Pericardium fibroblast (primary cell): ENCODE measurements around the gene RNF2. TPM values are rescaled to one million over a fixed set of nuclear protein-coding genes. Genes with fewer than 3 reads are reported as not detected.

Source experiments
- total RNA-seq: library from RNA; depleted of rRNA; stranded (reverse); fragments of >200 nt; gene quantifications from 2 replicates; pipeline ENCODE4 v1.2.3, GENCODE V29; 2015

The RNF2 gene
- 10.6 and 13.4 TPM in 2 replicates for total RNA-seq

GRCh38 chr1:185044981-185045813 lies at the start of gene RNF2:
TSS of gene RNF2 (plus strand) at chr1:185045558. CDS start at chr1:185087554, 41,996 bp downstream.

Other genes with a start within 250 kb of the RNF2 start
- gene NIBAN1, start 71.0 kb upstream of the RNF2 start, total RNA-seq: 13.3 and 42.6 TPM in 2 replicates
- 7.5 and 8.8 TPM in 2 replicates for gene TRMT1L, start 111.4 kb downstream of the RNF2 start, total RNA-seq
- 3.6 and 4.0 TPM in 2 replicates for gene SWT1, start 111.6 kb downstream of the RNF2 start, total RNA-seq